Stimulated activated CD4-positive, alpha-beta T cell treated with anti-CD3 and anti-CD28 coated beads, Interleukin-4, amount 100 ng/mL, for 24 hours (primary cell): ENCODE data around the gene ELMO1.

Experiments
- DNase-seq: peaks from one replicate; pipeline ENCODE4 v3.0.0-alpha.2; 2020

Gene ELMO1

DNA sequence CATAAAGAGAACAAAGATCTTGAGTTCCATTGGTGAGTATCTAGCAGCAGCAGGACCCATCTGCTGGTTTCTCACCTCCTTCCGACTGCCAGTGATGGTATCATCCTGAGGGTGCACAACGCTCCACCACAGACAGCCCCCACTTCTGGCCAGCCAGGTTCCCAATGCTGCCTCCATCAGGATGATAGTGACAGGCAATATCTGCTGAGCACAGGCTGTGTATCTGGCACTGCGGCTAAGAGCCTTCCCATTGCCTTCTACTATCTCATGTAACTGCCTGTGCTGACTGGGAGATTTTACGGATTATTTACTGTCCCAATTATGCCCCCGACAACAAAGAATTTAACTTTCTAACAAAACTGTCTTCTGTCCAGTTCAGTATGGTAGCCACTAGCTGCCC lies 372.0 kb downstream of the ELMO1 start:
- DNase-seq = no peak

DNA sequence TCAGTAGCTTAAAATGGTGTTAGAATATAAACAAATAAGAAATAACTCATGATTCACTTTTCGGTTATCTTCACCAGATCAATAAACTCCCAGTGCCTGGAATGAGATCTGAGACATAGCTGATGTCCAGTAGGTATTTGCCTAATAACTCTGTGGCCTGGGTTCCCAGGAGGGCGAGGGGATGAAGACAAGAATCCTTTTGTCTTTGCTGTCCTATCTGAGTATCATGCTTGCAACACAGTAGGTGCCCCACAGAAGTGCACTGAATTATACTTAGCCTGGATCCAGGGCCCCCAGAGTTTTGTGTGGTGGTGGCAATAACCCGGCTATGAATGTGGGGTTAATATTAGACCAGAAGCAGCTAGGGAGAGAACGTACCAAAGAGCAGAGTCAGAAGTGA lies 374.3 kb downstream of the ELMO1 start:
- no peak for DNase-seq

DNA sequence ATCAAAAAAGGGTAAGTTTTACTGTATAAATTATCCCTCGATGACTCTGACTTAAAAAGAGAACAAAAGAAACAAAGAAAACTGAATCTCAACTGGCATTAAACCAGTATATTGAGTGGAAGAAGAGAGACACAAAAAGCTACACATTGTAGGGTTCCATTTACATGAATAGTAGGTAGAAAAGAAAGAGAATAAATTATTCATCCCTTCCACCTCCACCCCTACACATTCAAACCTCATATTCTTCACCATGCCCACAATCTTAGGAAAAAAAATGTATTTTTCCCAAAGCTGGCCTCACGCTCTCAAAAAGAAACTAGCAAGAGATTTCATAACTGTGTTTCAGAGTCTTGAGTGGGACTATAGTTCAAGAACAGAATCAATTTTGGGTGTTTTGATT lies 377.5 kb downstream of the ELMO1 start:
- no peak for DNase-seq

GRCh38 chr7:37070471-37070870 lies 378.2 kb downstream of the ELMO1 start:
- no peak for DNase-seq

- DNase-seq = no peak
Measured at GRCh38 chr7:37070031-37070430, 378.6 kb downstream of the ELMO1 start.

DNA sequence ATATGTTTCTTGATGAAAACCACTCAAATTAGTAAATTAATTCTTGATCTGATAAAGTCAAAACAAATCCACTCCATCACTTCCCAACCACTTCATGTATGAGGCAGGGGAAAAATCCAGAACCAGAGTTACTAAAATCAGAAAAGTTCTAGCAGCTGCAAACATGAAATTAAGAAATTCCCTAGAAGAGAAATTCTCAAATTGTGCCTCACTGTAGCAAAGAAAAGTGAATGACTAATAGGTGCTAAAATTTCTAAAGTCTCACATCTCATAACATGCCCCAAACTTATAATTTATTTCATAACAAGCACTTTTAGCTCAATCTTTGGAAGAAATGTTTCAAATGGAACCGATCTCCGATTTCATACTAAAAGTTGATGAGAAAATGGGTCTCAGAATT lies 379.3 kb downstream of the ELMO1 start:
- no peak for DNase-seq

- no peak for DNase-seq
Measured at GRCh38 chr7:37068902-37069301, 379.8 kb downstream of the ELMO1 start.

DNA sequence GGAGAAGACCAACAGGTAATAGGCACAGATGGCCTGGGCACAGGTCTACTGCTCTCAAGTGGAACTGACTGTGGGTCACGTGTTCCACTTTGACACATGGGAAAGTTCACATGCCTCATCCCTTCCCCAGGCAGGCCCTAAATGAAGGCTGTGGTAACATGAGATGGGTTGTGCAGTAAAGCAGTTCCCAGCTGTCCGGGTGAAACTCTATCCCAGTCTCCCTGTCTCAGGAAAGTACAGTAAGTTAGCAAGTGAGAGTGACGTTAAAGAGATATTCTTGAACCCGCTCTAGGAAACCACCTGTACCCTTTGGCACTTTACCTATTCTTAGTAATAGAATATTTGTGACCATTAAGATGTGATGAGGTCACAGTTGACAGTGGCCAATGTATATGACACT lies 380.6 kb downstream of the ELMO1 start:
- no peak for DNase-seq

GRCh38 chr7:37065779-37066271 lies 382.8 kb downstream of the ELMO1 start:
- peak; percentile 54 for DNase-seq

DNA sequence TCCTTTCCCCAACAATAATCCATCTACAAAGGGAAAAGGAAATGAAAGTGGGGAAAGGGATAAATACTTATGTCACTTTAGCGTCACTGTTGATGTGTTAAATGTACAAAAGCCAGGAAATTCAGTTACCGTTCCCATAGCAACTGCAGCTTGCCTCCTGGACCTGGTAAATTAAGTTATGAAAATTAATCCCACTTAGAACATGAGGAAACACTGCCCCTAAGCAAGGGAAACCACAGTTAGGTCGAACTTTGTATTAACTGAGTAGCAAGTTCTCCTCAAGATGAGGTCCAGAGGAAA lies 386.2 kb downstream of the ELMO1 start:
- DNase-seq = no peak

DNA sequence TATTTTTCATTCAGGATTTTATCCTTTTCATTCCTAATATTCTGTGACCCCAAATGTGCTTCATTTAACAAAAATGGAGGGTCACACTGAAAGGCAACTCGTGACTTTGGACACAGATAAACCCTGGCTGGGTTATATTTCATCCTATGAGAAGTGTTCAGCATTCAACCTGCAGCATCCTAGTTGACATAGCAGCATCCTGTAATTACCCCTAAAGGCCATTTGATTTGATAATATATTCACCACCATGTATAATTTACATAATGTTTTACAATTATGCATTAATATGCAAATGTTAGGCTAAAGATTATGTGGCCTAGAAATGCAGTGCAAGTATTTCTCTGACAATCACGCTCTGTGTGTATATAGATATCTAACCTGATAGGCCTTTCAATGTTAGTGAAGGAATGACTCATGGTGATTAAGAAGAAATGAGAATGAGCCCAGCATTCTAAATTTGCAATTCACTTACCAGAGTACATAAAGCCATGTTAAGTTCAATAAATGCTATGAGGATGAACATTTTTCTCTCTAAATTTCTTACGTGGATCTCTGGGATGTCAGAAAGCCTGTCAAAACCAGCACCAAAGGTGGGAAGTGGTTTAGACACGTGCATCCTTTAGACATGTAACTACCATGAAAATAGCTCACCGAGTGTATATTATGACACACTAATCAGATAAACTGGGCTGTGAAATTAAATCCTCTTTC lies 386.7 kb downstream of the ELMO1 start:
- no peak for DNase-seq

GRCh38 chr7:37056234-37056912 lies 392.3 kb downstream of the ELMO1 start:
- DNase-seq = no peak

DNA sequence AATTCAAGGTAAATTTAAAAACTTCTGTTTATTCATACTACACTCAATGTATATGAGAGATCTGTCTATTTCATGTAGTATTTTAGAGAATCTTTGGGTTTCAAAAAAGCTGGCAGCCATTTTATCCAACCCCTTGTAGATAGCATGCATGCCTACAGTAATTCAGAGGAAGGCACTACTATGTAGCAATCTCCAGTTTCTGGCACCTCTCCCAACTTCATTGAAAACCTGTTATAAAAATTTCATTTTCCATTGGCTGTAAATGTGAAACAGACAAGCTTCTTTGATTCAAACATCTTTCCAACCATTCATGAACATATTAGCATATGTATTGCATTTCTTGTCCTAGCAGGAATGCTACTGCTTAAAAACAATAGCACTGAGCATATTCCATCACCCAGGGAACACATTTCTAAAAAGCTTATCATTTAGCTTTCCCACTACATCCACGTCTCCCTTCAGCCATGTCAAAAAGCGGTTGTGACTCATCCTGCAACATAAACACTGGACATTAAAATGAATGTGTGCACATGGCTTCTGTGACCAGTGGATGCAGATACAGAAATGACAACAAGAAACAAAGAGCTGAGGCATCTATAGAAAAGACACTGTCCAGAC lies 393.9 kb downstream of the ELMO1 start:
- no peak for DNase-seq

DNA sequence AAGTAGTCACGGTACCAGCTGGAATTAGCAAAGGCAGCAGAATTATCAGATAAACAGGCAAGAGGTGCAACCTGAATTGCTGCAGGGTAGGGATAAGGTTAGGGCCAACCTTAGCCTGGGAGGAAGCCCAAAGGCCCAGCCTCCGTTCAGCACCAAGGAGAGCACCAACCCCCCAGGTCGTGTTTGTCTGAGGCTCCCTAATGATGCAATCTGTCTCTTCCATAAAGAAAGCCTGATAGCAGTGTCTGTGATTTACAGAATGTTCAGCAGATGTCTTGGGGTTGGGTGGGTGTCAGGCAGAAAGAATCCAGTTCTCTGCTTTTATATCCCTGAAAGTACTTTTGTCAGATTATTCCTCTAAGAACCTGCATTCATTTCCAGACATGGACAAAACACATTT lies 396.0 kb downstream of the ELMO1 start:
- no peak for DNase-seq

DNA sequence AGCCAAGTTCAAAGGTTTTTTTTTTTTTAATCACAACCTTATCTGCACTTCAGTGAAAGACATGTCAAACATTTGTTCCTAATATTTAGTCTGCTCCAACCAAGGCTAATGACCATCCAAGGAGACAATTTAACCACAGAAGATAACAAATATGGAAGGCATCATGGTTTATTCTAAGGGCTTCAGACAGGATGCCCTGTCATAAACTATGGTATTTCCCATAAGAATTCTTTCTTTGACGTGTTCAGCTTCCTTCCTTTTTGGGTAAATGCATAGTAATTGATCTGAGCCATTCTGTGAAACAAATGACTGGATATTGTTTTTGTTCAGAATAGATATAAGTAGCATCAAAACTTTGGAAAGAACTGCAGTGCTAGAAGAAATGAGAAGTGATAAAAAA lies 397.9 kb downstream of the ELMO1 start:
- DNase-seq = no peak

DNA sequence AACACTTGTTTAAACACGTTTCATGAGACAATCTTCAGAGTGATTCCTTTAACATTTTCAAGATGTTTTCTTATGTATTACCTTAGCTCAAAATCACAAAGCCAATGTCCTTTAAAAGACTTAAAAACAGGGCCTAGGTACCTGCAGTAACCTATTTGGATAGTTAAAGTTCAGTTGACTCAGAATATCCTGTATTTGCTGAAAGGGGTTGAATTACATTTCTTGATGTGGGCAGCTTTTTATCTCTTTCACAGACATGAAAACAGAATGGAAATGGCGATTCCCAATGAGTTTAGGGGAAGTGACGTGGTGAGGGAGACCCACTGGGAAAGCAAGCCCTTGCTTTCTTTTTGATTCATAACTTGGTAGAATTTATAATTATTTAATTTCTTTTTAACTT lies 400.0 kb downstream of the ELMO1 start:
- no peak for DNase-seq

- no peak for DNase-seq
Measured at GRCh38 chr7:37047260-37047659, 401.4 kb downstream of the ELMO1 start.

DNA sequence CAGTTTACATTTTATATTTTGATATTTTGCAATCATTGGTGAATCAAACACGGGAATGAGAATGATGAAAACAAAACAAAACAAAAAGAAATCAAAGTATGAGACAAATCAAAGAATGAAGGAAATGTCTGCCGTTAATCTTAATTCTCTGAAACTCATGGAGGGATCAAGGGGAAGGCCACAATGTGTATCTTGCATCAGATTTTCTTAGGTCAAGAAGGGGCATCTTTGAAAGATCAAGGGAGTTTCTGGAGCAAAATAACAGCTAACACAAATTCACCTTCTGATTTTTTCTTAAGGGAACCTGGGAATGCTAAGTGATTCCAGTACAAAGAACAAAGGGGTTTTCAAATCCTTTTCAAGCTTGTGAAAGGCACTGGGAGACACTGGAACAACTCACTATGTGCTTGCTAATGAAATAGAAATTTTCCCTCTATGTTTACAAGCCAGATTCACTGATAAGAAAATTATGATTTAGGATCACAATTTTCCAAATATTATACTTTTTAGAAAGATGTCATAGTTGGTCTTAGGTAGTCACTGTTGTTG lies 402.1 kb downstream of the ELMO1 start:
- no peak for DNase-seq

DNA sequence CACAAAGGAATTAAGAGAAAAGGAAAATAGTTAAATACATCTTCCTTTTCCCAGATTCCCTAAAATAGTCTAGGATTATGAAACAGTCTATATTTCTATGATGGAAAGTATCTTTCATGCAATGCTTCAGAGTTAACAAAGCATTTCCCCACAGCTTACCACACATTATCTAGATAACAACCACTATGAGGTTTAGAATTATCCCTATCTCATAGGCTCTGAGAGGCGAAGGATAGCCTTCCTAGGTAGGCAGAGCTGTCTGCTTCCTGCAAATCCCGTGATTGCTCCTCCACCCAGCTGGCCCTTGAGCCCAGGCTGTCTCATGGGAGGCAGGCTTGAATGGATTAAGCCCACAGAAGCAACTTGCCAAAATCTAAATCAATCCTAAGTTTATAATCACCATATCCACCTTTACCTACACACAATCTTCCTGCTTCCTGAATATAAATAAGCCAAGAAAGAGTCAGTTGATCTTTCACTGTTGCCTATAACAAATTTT lies 402.9 kb downstream of the ELMO1 start:
- no peak for DNase-seq

DNA sequence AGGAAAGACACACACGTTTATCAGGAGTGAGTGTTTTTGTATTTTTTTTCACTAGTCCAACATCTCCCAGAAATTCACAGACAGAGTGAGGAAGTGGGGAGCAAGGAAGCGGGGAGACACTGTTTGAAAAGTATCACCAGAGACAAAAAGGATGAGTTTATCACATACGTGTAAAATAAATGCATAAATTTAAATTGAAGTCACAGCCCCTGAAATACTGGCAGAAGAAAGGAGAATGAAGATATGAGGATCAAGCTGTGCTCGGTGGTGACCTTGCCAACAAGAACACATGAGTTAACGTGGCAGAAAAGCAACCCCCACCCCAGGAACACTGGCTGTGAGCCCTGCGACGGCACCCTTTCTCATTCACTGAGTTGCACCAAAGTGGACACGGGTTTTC lies 407.2 kb downstream of the ELMO1 start:
- no peak for DNase-seq

GRCh38 chr7:37040330-37040729 lies 408.3 kb downstream of the ELMO1 start:
- DNase-seq = no peak

DNA sequence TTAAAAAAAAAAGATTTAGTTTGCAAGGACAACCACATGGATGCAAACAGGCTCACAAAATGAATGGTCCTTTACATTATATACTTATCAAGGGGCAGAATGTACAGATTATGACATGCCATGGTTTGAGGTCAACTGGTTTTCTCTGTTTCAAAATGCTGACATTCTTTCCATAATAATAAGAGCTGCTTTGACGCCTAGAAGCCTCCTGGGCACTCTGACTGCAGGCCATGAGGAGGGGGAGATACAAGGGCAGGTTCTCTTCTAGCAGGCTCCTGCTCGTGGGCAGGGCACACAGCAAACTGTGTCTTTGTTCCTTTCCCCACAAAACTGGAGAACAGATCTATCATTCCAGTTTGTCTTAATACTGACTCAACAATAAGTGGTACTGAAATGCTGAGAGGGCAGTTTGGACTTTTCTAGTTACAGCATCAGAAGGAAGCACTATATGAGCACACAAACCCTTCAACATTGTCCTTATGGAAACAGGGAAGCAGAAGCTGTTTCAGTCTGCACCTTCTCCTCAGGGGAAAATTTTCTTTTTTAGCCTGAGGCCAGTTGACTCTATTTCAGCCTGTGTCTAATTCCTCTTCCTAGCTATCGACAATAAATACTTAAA lies 409.4 kb downstream of the ELMO1 start:
- DNase-seq = no peak

GRCh38 chr7:37038706-37039105 lies 410.0 kb downstream of the ELMO1 start:
- DNase-seq = no peak

DNA sequence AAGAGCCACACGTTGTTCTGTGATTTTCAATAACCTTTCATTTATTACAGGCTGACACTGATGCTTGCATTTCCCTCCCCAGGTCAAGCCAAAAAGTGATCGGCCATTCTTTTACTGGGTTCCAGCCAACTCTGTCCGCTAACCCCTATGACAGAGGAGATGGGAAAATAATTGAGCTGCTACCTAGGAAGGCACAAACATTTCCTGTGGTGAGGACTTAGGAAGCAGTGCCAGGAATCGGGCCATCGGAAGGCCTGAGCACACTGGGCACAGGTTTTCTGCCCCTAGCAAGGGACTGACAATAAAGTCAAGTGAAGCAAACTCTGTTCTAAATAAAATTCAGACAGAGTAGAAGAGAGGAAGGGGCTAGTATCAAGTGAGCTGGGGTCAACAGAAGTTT lies 411.4 kb downstream of the ELMO1 start:
- DNase-seq = no peak
